CD4-positive, alpha-beta T cell treated with Interleukin-4 for 1 hour (primary cell): Measurements from ENCODE around the gene LENG9.
"Not testable (repeated sequence)": the region's sequence is repeated elsewhere in the genome, so short reads cannot be mapped to it uniquely, and the experiment has no call there.

ENCODE experiments used
- DNase-seq, 2 donors: peaks; one replicate each; pipeline ENCODE4 v3.0.0-alpha.2; 2020 to 2022

The LENG9 gene

GRCh38 chr19:54477650-54478049 is 14.1 kb upstream of the LENG9 start:
- DNase-seq, result no peak

- DNase-seq, result no peak
Measured at GRCh38 chr19:54475706-54476105, 12.1 kb upstream of the LENG9 start.

DNA sequence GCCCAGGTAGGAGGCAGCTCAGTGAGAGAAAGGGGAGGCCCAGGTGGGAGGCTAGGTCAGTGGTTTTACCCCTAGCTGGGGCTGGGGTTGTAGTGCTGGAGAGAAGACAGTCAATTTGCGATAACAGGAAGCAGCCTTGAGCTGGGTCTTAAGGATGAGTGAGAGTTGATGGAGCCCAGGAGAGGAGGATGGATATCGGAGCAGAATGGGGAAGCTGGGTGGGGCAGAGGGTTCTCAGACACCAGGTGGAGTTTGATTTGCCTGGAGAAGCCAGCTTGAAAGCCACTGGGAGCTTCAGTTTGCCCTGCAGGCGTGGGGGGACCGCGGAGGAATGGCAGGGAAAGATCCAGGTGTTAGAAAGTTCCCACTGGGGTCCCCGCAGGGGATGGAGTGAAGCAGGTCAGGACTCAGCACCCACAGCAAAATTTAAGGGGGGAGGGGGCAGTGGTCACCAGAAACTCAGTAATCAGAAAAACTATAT is 10.4 kb upstream of the LENG9 start:
- no peak for DNase-seq

DNA sequence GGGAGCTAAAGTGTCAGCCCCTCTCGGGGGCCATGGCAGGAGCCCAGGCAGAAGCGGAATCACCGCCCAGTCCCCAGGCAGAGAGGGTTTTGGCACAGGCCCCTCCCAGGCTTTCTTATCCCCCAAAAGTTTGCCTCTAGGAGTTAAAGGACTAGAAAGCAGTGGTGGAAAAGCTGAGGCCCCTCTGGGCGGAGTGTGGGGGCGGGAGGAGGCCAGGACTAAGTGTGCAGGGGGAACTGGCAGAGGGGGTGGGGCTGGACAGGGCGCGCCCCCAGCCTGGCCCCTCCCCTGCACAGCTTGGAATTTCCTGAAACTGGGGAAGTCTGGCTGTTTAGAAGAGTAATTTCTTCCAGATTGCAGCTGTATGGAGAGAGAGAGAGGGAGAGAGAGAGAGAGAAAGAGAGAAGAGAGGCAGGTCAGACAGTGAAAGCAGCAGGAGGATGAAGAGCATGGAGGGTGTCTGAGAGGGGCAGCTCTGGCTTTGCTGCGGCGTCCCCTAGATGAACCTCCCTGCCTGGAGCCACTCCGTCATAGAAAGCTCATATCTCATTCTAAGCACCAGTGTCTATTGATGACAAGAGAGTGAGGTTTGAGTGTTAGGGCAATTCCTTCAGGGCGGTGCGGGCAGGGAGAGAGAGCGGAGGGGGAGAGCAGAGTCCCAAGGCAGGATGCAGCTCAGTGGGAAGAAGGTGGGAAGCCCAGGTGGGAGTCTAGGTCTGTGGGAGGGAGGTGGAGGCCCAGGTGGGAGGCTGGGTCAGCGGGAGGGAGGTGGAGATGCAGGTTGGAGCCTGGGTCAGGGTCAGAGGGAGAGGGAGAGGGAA is 9.7 kb upstream of the LENG9 start, which contains the start of gene CDC42EP5:
TSS of gene CDC42EP5 (minus strand) at position 226 of the 821 bp plus-strand sequence. CDS start 7,749 bp downstream, outside the sequence.
- no peak for DNase-seq

GRCh38 chr19:54470991-54471782 is 7.6 kb upstream of the LENG9 start:
- DNase-seq, result no peak

GRCh38 chr19:54470276-54470887 is 6.8 kb upstream of the LENG9 start:
- DNase-seq, result no peak

DNA sequence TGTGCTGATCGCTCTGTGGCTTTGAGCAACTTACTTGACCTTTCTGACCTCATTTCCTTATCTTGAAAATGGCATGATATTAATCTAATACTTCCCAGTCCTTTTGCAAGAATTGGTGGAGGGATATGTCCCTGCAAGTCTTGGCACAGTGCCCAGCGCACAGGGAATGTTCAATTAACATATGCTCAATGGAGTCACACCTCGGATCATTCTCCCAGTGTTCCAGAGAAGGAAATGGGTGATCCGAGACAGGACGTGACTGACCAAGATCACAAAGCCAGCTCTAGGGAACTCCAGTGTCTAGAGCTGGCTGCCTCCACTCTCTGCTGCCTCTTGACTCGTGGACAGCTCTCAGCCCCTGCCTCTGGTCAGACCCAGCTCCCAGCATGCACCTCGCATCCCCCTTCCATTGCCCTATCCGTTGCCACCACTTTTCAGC is 5.9 kb upstream of the LENG9 start:
- no peak for DNase-seq

DNA sequence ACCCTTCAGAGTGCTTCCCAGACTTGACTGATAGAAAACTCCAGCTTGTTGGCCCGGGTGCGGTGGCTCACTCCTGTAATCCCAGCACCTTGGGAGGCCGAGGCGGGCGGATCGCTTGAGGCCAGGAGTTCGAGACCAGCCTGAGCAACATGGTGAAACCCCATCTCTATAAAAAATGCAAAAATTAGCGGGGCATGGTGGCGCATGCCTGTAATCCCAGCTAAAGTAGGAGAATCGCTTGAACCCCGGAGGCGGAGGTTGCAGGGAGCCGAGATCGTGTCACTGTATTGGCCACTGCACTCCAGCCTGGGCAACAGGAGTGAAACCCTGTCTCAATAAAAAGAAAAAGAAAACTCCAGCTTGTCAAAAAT is 2.5 kb upstream of the LENG9 start:
- not testable (repeated sequence) for DNase-seq

DNA sequence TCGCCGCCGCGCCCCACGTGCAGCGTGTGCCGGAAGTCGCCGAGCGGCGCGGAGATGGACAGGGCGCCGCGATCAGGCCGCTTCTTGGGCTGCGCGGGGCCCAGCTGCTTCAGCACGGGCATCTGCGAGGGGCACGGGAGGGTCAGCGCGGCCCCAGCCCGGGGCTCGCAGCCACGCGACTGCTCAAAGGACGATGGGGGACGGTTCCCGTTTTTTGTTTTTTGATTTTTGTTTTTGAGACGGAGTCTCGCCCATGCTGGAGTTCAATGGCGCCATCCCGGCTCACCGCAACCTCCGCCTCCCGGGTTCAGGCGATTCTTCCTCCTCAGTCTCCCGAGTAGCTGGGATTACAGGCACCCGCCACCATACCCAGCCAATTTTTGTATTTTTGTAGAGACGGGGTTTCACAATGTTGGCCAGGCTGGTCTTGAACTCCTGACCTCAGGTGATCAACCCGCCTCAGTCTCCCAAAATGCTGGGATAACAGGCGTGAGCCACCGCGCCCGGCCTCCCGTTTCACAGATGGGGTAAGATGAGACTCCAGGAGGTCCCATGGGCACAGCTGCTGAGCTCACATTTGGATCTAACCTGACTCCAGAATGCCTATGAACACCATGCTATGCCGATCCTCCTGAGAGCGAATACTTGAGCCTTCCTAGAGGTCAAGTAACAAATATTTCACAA is 2.0 kb upstream of the LENG9 start:
- DNase-seq, result no peak

DNA sequence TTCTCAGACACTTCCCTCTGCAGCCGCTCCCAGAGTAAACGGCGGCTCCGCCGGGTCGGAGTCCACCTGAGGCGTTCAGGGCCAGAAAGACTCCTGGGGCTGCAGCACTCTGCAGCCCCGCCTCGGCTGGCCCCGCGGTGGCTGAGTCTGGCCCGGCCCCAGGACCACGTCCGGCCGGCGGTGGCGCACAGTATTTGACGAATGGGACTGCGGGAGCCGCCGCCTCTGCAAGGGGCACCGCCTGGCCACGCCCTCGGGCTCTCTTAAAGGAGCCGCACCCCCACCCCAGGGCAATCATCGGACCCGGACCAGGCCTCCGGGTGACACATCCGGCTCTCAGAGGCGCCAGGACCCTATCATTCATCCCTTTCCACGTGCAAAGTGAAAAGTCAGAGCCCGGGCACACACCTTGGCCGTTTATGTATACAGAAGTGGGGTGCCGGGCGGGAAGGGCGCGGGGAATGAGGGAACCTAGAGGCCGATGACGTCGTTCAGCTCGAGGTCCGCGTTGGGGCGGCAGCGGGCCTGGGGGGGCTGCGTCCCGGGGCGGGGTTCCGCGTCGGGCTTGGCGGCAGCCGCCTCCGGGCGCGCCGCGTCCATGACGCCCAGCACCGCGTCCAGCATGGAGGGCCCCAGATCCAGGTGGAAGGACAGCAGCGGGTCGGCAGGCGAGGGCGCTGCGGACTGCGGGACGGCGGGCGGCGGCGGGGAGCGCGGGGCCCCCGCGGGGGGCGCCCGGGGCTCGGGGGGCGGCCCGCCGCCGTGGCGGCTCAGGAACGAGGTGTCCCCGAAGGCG is 1.2 kb upstream of the LENG9 start:
- peak; percentile 72 to 78 for DNase-seq

GRCh38 chr19:54464044-54464629 is 559 bp upstream of the LENG9 start:
- peak in 1 of 2 donors; percentile 92 for DNase-seq

- DNase-seq, result peak; percentile 64 to 70
Measured at GRCh38 chr19:54462655-54463530, 685 bp downstream of the LENG9 start.

DNA sequence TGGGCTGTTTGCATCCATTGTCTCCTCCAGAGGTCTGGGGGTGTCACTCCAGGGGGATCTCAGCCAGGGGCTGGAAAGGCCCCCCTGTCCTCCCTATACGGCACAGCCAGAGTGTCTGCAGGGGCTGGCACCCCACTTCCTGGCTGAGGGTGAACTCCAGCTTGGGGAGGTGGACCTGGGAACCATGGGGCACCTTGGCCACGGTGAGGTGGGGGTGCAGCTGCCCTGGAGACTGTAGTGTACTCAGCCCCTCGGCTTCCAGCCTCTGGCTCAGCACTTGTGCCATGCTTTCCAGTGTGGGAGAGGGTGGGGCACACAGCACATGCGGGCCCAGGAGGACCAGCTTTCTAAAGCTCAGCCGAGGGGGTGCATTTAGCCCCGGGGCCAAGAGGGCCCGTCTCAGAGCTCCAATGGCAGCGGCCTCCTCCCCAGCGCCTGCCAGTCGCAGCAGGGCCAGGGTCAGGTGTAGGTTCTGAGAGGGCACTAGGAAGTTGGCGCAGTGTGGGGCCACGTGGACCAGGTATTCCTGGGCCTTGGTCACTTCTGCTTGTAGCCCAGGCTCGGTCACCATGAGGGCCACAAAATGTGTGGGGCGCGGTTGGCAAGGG is 1.4 kb downstream of the LENG9 start:
- DNase-seq, result no peak

- no peak for DNase-seq
Measured at GRCh38 chr19:54461613-54462012, 2.0 kb downstream of the LENG9 start.

GRCh38 chr19:54461210-54461609 is 2.4 kb downstream of the LENG9 start:
- DNase-seq, result no peak

DNA sequence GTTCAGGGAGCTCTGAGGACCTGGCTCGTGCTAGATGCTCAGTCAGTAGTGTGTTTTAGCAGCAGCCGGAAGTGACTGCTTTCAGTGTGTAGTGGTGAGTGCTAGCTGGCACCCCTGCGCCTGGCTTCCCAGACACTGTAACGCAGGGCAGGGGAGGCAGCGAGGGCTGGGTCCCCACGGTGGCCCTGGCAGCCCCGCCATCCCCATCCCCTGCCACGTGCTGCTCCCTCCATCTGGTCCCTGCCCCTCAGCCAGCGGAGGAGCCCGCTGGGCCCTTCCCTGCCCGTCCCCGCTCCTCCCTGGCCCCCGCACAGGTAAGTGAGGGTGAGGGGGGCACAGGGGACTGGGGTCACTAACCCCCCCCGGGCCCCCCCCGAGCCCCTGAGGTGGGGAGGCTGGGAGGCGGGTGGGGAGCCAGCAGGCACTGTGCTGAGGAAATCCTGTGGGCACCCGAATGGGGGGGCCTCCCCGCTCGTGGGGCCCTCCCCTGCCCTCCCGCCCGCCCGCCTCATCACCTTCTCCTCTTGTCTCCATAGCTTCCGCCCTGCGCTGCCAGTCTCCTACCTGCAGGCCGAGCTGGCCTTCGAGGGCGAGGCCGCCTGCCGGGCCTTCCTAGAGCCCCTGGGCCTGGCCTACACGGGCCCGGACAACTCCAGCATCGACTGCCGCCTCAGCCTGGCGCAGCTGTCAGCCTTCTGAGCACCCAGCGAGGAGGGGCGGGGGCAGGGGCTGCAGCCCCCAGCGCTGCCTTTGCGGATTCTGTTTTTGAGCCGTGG is 3.2 kb downstream of the LENG9 start:
- DNase-seq, result no peak

- no peak for DNase-seq
Measured at GRCh38 chr19:54459282-54460229, 4.0 kb downstream of the LENG9 start.
